Measurements from ENCODE around the gene ACP3.

Gene ACP3

GRCh38 chr3:132378048-132378762 is 61.0 kb downstream of the ACP3 start:
- Mint-ChIP-seq H3K9me3 (peaks cover 22% of the 10 kb centered on the region), H3K36me3 (ENCODE audit: low read depth) (peaks cover 18% of the 10 kb centered on the region), H3K4me3 (peak overlapping the region; percentile 88 to 94 (median 93)), H3K27me3 (ENCODE audit: low read depth) (no peaks in the 10 kb centered on the region), H3K4me1 (peaks cover 28% of the 10 kb centered on the region), H3K27ac (peak overlapping the region in 1 of 3 experiments; percentile 56)
- TF ChIP-seq CTCF (IDR thresholded peaks at IDR 0.05; ENCODE audit: unreplicated experiment in 3 of 3): no peak

DNA sequence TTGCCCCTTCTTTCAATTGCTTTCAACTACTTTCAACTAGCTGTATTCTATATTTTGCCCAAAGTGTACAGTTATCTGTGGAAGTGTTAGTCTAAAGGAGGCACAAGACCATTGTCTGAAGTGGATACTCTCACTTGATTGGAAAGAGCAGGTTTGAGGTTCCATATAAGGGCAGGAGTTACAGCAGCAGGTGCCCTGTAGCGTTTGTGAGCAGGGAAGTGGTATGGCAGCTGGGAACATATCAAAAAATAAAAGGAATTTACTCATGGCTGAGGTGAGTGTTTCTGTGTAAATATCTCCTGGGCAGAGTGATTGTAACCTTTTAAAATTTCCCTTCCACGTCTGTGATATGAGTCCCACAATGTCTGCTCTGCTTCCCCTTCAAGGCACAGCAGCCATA is 61.6 kb downstream of the ACP3 start:
- Mint-ChIP-seq H3K4me1 (peaks cover 28% of the 10 kb centered on the region), H3K27ac (peak overlapping the region in 1 of 3 experiments; percentile 56), H3K36me3 (ENCODE audit: low read depth) (peaks cover 18% of the 10 kb centered on the region), H3K9me3 (peaks cover 22% of the 10 kb centered on the region), H3K4me3 (peak overlapping the region; percentile 37 to 58 (median 53)), H3K27me3 (ENCODE audit: low read depth) (no peaks in the 10 kb centered on the region)
- TF ChIP-seq CTCF (IDR thresholded peaks at IDR 0.05; ENCODE audit: unreplicated experiment in 3 of 3): no peak

- H3K27ac Mint-ChIP-seq: peak overlapping the region in 1 of 3 experiments; percentile 16
- TF ChIP-seq CTCF (IDR thresholded peaks at IDR 0.05; ENCODE audit: unreplicated experiment in 3 of 3): no peak
- peaks cover 18% of the 10 kb centered on the region for H3K36me3 Mint-ChIP-seq (ENCODE audit: low read depth)
- peaks cover 28% of the 10 kb centered on the region for H3K4me1 Mint-ChIP-seq
- H3K4me3 Mint-ChIP-seq: no peak overlapping the region
- peaks cover 20% of the 10 kb centered on the region for H3K9me3 Mint-ChIP-seq
- no peaks in the 10 kb centered on the region for H3K27me3 Mint-ChIP-seq (ENCODE audit: low read depth)
These were observed 63.7 kb downstream of the ACP3 start for GRCh38 chr3:132380920-132381319.

- no peak overlapping the region for H3K4me3 Mint-ChIP-seq
- no peak for TF ChIP-seq CTCF (IDR thresholded peaks at IDR 0.05; ENCODE audit: unreplicated experiment in 3 of 3)
- H3K36me3 Mint-ChIP-seq (ENCODE audit: low read depth): peaks cover 18% of the 10 kb centered on the region
- no peak overlapping the region for H3K27ac Mint-ChIP-seq
- peaks cover 1% of the 10 kb centered on the region for H3K27me3 Mint-ChIP-seq (ENCODE audit: low read depth)
- H3K9me3 Mint-ChIP-seq: peaks cover 20% of the 10 kb centered on the region
- H3K4me1 Mint-ChIP-seq: peaks cover 28% of the 10 kb centered on the region
These were observed 64.2 kb downstream of the ACP3 start for GRCh38 chr3:132381348-132381944.

- H3K36me3 Mint-ChIP-seq (ENCODE audit: low read depth): peaks cover 14% of the 10 kb centered on the region
- no peak for TF ChIP-seq CTCF (IDR thresholded peaks at IDR 0.05; ENCODE audit: unreplicated experiment in 3 of 3)
- H3K27me3 Mint-ChIP-seq (ENCODE audit: low read depth): peaks cover 3% of the 10 kb centered on the region
- peaks cover 28% of the 10 kb centered on the region for H3K4me1 Mint-ChIP-seq
- no peak overlapping the region for H3K27ac Mint-ChIP-seq
- no peak overlapping the region for H3K4me3 Mint-ChIP-seq
- peaks cover 14% of the 10 kb centered on the region for H3K9me3 Mint-ChIP-seq
These were observed 65.1 kb downstream of the ACP3 start for GRCh38 chr3:132382267-132382666.

Measured in nephron (organoid).